SK-N-SH (cell line): ENCODE results near the gene GPR18. TPM values are rescaled to one million over a fixed set of nuclear protein-coding genes. Genes with fewer than 3 reads are reported as not detected.

ENCODE experiments used
- CTCF ChIA-PET: fragments of 300-600, 350-600 bp; formaldehyde crosslinking; extraction: SDS; loops from one replicate; lab custom pipeline; 2021; lab: Yijun Ruan, JAX
- POLR2A ChIA-PET: fragments of 350-600 bp; sonication (Branson Sonifier 250); formaldehyde crosslinking; extraction: SDS; loops from one replicate; lab custom pipeline; 2020; ENCODE audit warnings: antibody characterized with exemption, inconsistent platforms; lab: Yijun Ruan, JAX
- DNase-seq: peaks from one replicate; pipeline ENCODE4 v3.0.0; 2012
- H2AFZ ChIP-seq: fragments of 200-600 bp; sonication (generic); 2 replicates; pipeline ENCODE4 v1.8.1; 2016; ENCODE audit warnings: antibody characterized with exemption, mild to moderate bottlenecking, low read depth
- H3F3A ChIP-seq: fragments of 200-600 bp; sonication (generic); replicated peaks from 2 replicates; pipeline ENCODE3; 2016; ENCODE audit warnings: antibody characterized with exemption, mild to moderate bottlenecking; ENCODE audit not compliant: insufficient read depth
- H3K27ac ChIP-seq, 2 experiments: fragments of 200-500 bp in 1 of 2; fragments of 200-600 bp in 1 of 2; sonication (Bioruptor generic) in 1 of 2; sonication (generic), shearing (Covaris generic) in 1 of 2; 2 replicates each; pipeline versions ENCODE4 v1.5.1 to v1.6.1; 2014 to 2016; ENCODE audit warnings: low read depth in 2 of 2, inconsistent platforms in 1 of 2, low read length in 1 of 2, mild to moderate bottlenecking in 1 of 2, mixed read lengths in 1 of 2
- H3K27me3 ChIP-seq: fragments of 200-600 bp; sonication (generic), shearing (Covaris generic); 2 replicates; pipeline ENCODE4 v1.6.1; 2016; ENCODE audit warnings: mixed run types; ENCODE audit not compliant: insufficient read depth
- H3K36me3 ChIP-seq, 2 experiments: fragments of 200-500 bp in 1 of 2; fragments of 200-600 bp in 1 of 2; sonication (Bioruptor generic) in 1 of 2; sonication (generic) in 1 of 2; replicated peaks in 1 of 2; 2 replicates each; pipeline versions ENCODE3 to v1.5.1; 2014 to 2016; ENCODE audit warnings: low read length in 1 of 2, mild to moderate bottlenecking in 1 of 2; ENCODE audit not compliant: insufficient read depth in 2 of 2, control insufficient read depth in 1 of 2
- H3K4me1 ChIP-seq, 2 experiments: fragments of 200-500 bp in 1 of 2; fragments of 200-600 bp in 1 of 2; sonication (Bioruptor generic) in 1 of 2; sonication (generic), shearing (Covaris generic) in 1 of 2; 2 replicates each; pipeline versions ENCODE4 v1.5.1 to v1.6.1; 2014 to 2016; ENCODE audit warnings: low read depth in 1 of 2, low read length in 1 of 2, mixed run types in 1 of 2; ENCODE audit not compliant: insufficient read depth in 2 of 2, control insufficient read depth in 1 of 2
- H3K4me2 ChIP-seq: fragments of 200-600 bp; sonication (generic), shearing (Covaris generic); 2 replicates; pipeline ENCODE4 v1.6.1; 2017; ENCODE audit warnings: mixed run types
- H3K4me3 ChIP-seq, 2 experiments: fragments of 200-500 bp in 1 of 2; fragments of 200-600 bp in 1 of 2; sonication (Bioruptor generic) in 1 of 2; sonication (generic), shearing (Covaris generic) in 1 of 2; 2 replicates each; pipeline versions ENCODE4 v1.5.1 to v1.8.1; 2014 to 2016; ENCODE audit warnings: low read depth in 2 of 2, inconsistent platforms in 1 of 2, low read length in 1 of 2, mild to moderate bottlenecking in 1 of 2, mixed read lengths in 1 of 2, moderate library complexity in 1 of 2
- H3K79me2 ChIP-seq: fragments of 200-600 bp; sonication (generic); 2 replicates; pipeline ENCODE4 v1.8.1; 2017; ENCODE audit warnings: mild to moderate bottlenecking; ENCODE audit not compliant: insufficient read depth
- H3K9ac ChIP-seq: fragments of 200-600 bp; sonication (generic); 2 replicates; pipeline ENCODE4 v1.6.1; 2017; ENCODE audit warnings: mixed run types
- H3K9me2 ChIP-seq: fragments of 200-600 bp; sonication (generic); 2 replicates; pipeline ENCODE4 v1.6.1; 2017; ENCODE audit warnings: mixed run types
- H3K9me3 ChIP-seq: fragments of 200-600 bp; sonication (generic); 2 replicates; pipeline ENCODE4 v1.6.1; 2017; ENCODE audit warnings: mixed run types, mild to moderate bottlenecking, moderate library complexity
- H4K20me1 ChIP-seq: fragments of 200-600 bp; sonication (generic); 2 replicates; pipeline ENCODE4 v1.6.1; 2017; ENCODE audit warnings: mild to moderate bottlenecking, mixed run types; ENCODE audit not compliant: insufficient read depth
- CHD2 ChIP-seq: fragments of 150-350 bp; IDR thresholded peaks from 2 replicates; pipeline ENCODE4 v1.6.1; 2018; ENCODE audit warnings: low read length; ENCODE audit not compliant: partially characterized antibody
- EZH2phosphoT487 ChIP-seq: fragments of 200-600 bp; sonication (generic); IDR thresholded peaks from 2 replicates; pipeline ENCODE4 v1.6.1; 2017; ENCODE audit warnings: low read depth, mixed run types, mild to moderate bottlenecking, antibody characterized with exemption, moderate library complexity, borderline replicate concordance
- FOSL2 ChIP-seq: IDR thresholded peaks from 2 replicates; pipeline ENCODE4 v1.4.0; 2012; ENCODE audit warnings: low read depth, mild to moderate bottlenecking, moderate library complexity, borderline replicate concordance
- FOXJ3 ChIP-seq: sonication (generic); formaldehyde crosslinking; IDR thresholded peaks from 2 replicates; pipeline ENCODE4 v1.5.1; 2020; ENCODE audit warnings: mild to moderate bottlenecking, missing genetic modification reagents
- GABPA ChIP-seq: IDR thresholded peaks from 2 replicates; pipeline ENCODE4 v1.4.0; 2012; ENCODE audit warnings: low read depth, mild to moderate bottlenecking
- JUND ChIP-seq: IDR thresholded peaks from 2 replicates; pipeline ENCODE4 v1.4.0; 2012
- MAX ChIP-seq: IDR thresholded peaks from 2 replicates; pipeline ENCODE4 v1.4.0; 2012; ENCODE audit warnings: low read depth
- MEF2A ChIP-seq: IDR thresholded peaks from 2 replicates; pipeline ENCODE4 v1.4.0; 2012; ENCODE audit warnings: low read depth, borderline replicate concordance
- NRF1 ChIP-seq: IDR thresholded peaks from 2 replicates; pipeline ENCODE4 v1.6.1; 2012; ENCODE audit warnings: low read depth, mild to moderate bottlenecking, low read length
- RAD21 ChIP-seq: IDR thresholded peaks from 2 replicates; pipeline ENCODE4 v1.6.1; 2012; ENCODE audit warnings: mild to moderate bottlenecking, low read length
- RCOR1 ChIP-seq: fragments of 150-350 bp; IDR thresholded peaks from 2 replicates; pipeline ENCODE4 v1.6.1; 2017; ENCODE audit warnings: antibody characterized with exemption, low read length
- RFX5 ChIP-seq: IDR thresholded peaks from 2 replicates; pipeline ENCODE4 v1.6.1; 2012; ENCODE audit warnings: mild to moderate bottlenecking, improper control_type of control experiment, low read length
- SMC3 ChIP-seq: IDR thresholded peaks from 2 replicates; pipeline ENCODE4 v1.6.1; 2012; ENCODE audit warnings: low read depth, low read length, improper control_type of control experiment
- ZBTB33 ChIP-seq: IDR thresholded peaks from 2 replicates; pipeline ENCODE4 v1.4.0; 2012; ENCODE audit warnings: low read depth, borderline replicate concordance
- WGBS: methylation state at CpG from one replicate; pipeline ENCODE4 v1.1.6; 2017; ENCODE audit warnings: low lambda C conversion rate; 5-methylcytosine and 5-hydroxymethylcytosine counted together
- polyA plus RNA-seq, 3 experiments: library from polyadenylated mRNA; depleted of rRNA; stranded (reverse); fragments of >200 nt; gene quantifications; 2 replicates each; pipeline ENCODE4 v1.2.3, GENCODE V29; 2012

GPR18 gene
- polyA plus RNA-seq, 1 of the 3 experiments (the other 2 are of a cell fraction), result not detected

GRCh38 chr13:99256283-99256682, 1.9 kb downstream of the GPR18 start (continued):
- no peak for TF ChIP-seq ZBTB33
- TF ChIP-seq NRF1, result no peak
- no peak for TF ChIP-seq FOSL2
- TF ChIP-seq MAX, result no peak
- TF ChIP-seq FOXJ3 (CRISPR knock-in tag), result no peak
- no peak for TF ChIP-seq MEF2A

GRCh38 chr13:99255271-99255670, 2.9 kb downstream of the GPR18 start:
- no peak overlapping the region for H3K9ac ChIP-seq
- no peak for DNase-seq
- 95% methylated on average over 10 of the region's 10 CpGs for WGBS
- no peaks in the 10 kb centered on the region for H3K27me3 ChIP-seq
- ChIA-PET CTCF (interaction anchor here (1.2 to 3.6 kb wide), 6 partner anchors 10 to 182 kb away, joined by 3 to 18 read pairs (median 14); partner anchors contain the start of gene UBAC2), POLR2A (no interaction called here)
- TF ChIP-seq EZH2phosphoT487 (no peak), GABPA (no peak), JUND (no peak)
- H3K4me3 ChIP-seq, result no peak overlapping the region
- no peaks in the 10 kb centered on the region for H3K9me3 ChIP-seq
- H3K4me2 ChIP-seq, result no peak overlapping the region
- H2AFZ ChIP-seq, result no peak overlapping the region
- no peaks in the 10 kb centered on the region for H3F3A ChIP-seq
- H3K9me2 ChIP-seq, result no peaks in the 10 kb centered on the region
- peaks cover 0 to 2% of the 10 kb centered on the region in 2 experiments; a peak in 3 of 4 replicates for H3K4me1 ChIP-seq
- H4K20me1 ChIP-seq, result no peaks in the 10 kb centered on the region
- H3K79me2 ChIP-seq, result no peaks in the 10 kb centered on the region
- no peak overlapping the region for H3K27ac ChIP-seq
- peaks cover 25 to 41% of the 10 kb centered on the region in 2 experiments for H3K36me3 ChIP-seq

GRCh38 chr13:99254830-99255229, 3.3 kb downstream of the GPR18 start:
- H3K4me1 ChIP-seq, result peaks cover 0 to 2% of the 10 kb centered on the region in 2 experiments; a peak in 3 of 4 replicates
- TF ChIP-seq ZBTB33 (no peak), RAD21 (no peak), RCOR1 (no peak), CHD2 (no peak), RFX5 (no peak), SMC3 (no peak)
- H3K27ac ChIP-seq, result no peak overlapping the region
- H3K4me2 ChIP-seq, result no peak overlapping the region
- no peaks in the 10 kb centered on the region for H3K27me3 ChIP-seq
- DNase-seq, result no peak
- no peaks in the 10 kb centered on the region for H3K79me2 ChIP-seq
- no peak overlapping the region for H3K9ac ChIP-seq
- no peaks in the 10 kb centered on the region for H3K9me2 ChIP-seq
- ChIA-PET POLR2A (no interaction called here), CTCF (interaction anchor here (1.3 to 2.8 kb wide), 3 partner anchors 10 to 36 kb away, joined by 3 to 16 read pairs (median 11); no protein-coding TSS in a partner anchor)
- no peak overlapping the region for H3K4me3 ChIP-seq
- H4K20me1 ChIP-seq, result no peaks in the 10 kb centered on the region
- no peaks in the 10 kb centered on the region for H3K9me3 ChIP-seq
- peaks cover 23 to 41% of the 10 kb centered on the region in 2 experiments for H3K36me3 ChIP-seq
- 97% methylated on average over 14 of the region's 14 CpGs for WGBS
- no peak overlapping the region for H2AFZ ChIP-seq
- no peaks in the 10 kb centered on the region for H3F3A ChIP-seq
